DOHH2 (cell line): ENCODE measurements around the gene A1BG.

Experiments used
- H3F3A ChIP-seq: fragments of 200-600 bp; sonication (generic), shearing (Covaris generic); 2 replicates; pipeline ENCODE4 v1.6.0; 2016; ENCODE audit warnings: antibody characterized with exemption, mild to moderate bottlenecking; ENCODE audit not compliant: control insufficient read depth, insufficient read depth
- H3K27ac ChIP-seq: fragments of 200-600 bp; sonication (generic); 2 replicates; pipeline ENCODE4 v1.5.1; 2014; ENCODE audit warnings: low read depth, mild to moderate bottlenecking, low read length, moderate library complexity
- H3K27me3 ChIP-seq: fragments of 200-600 bp; sonication (generic); 2 replicates; pipeline ENCODE4 v1.6.1; 2014; ENCODE audit warnings: mild to moderate bottlenecking, low read length, mixed read lengths; ENCODE audit not compliant: control insufficient read depth
- H3K36me3 ChIP-seq: fragments of 200-600 bp; sonication (generic); 2 replicates; pipeline ENCODE4 v1.6.1; 2014; ENCODE audit warnings: mild to moderate bottlenecking, low read length, moderate library complexity, mixed read lengths; ENCODE audit not compliant: control insufficient read depth
- H3K4me1 ChIP-seq: fragments of 200-600 bp; sonication (generic); 2 replicates; pipeline ENCODE4 v1.6.1; 2014; ENCODE audit warnings: mild to moderate bottlenecking, low read length, mixed read lengths; ENCODE audit not compliant: control insufficient read depth
- H3K4me2 ChIP-seq: fragments of 200-600 bp; sonication (generic); 2 replicates; pipeline ENCODE4 v1.6.0; 2014; ENCODE audit warnings: mild to moderate bottlenecking, low read length, moderate library complexity
- H3K4me3 ChIP-seq: fragments of 200-600 bp; sonication (generic); 2 replicates; pipeline ENCODE4 v1.5.1; 2014; ENCODE audit warnings: mild to moderate bottlenecking, low read length, mixed read lengths
- H3K79me2 ChIP-seq: fragments of 200-600 bp; sonication (generic); 2 replicates; pipeline ENCODE4 v1.6.1; 2014; ENCODE audit warnings: mild to moderate bottlenecking, low read length, mixed read lengths; ENCODE audit not compliant: control insufficient read depth
- H3K9me2 ChIP-seq: fragments of 200-600 bp; sonication (generic); replicated peaks from 2 replicates; pipeline ENCODE4 v1.6.1; 2014; ENCODE audit warnings: mild to moderate bottlenecking, low read length, mixed read lengths; ENCODE audit not compliant: control insufficient read depth
- H3K9me3 ChIP-seq: fragments of 200-600 bp; sonication (generic); 2 replicates; pipeline ENCODE4 v1.6.1; 2014; ENCODE audit warnings: antibody characterized with exemption, low read length, mixed read lengths; ENCODE audit not compliant: control insufficient read depth, insufficient read depth
- H4K20me1 ChIP-seq: fragments of 200-600 bp; sonication (generic); 2 replicates; pipeline ENCODE4 v1.6.0; 2014; ENCODE audit warnings: low read depth, mild to moderate bottlenecking, antibody characterized with exemption, low read length, moderate library complexity; ENCODE audit not compliant: control insufficient read depth, insufficient read depth
- EZH2phosphoT487 ChIP-seq: fragments of 200-600 bp; sonication (generic); IDR thresholded peaks from 2 replicates; pipeline ENCODE4 v1.6.1; 2017; ENCODE audit warnings: borderline replicate concordance, mild to moderate bottlenecking, antibody characterized with exemption, low read length, moderate library complexity, mixed read lengths
- TF ChIP-seq, protein P1 (sequence below): fragments of 200-600 bp; sonication (generic); IDR thresholded peaks from one replicate; pipeline ENCODE4 v1.5.1; 2014; ENCODE audit warnings: antibody characterized with exemption, mild to moderate bottlenecking, low read depth, low read length; ENCODE audit not compliant: poor library complexity, severe bottlenecking

Gene A1BG

DNA sequence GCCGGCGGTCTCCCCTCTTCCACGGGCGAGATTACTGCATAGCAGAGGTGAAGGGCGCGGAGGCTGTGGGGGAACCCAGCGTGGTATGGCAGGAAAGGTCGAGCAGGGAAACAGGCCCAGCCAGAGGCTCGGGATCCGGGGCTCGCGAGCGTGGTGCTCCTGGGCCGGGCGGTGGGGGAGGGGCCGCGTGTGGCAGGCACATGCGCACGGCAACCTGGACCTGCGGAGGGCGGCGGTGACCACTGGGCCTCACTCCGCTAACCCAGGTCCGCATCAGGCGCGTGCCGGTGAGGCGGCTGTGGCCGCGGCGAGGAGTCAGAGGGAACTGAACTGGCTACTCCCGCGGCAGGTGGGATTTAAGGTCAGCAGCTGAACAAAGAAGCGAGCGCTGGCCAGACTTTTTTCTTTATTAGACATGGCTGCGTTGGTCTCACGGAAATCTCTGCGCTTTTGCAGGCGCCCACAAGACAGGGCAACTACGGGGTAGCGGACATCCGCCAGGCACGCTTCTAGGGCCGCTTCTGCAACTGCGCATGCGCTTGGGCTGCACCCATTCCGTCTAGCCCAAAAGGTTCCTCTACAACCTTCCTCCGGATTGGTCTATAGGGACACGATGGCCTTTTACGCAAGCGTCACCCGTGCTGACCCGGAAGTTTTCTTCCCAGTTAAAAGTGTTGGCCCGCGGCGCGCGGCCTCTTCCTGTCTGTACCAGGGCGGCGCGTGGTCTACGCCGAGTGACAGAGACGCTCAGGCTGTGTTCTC is 33.5 kb upstream of the A1BG start, which contains the start of gene RPS5:
Gene RPS5 (plus strand): TSS at position 694 of the 762 bp plus-strand sequence. CDS start 869 bp downstream, outside the sequence.
- Histone ChIP-seq H3K79me2 (peaks cover 69% of the 10 kb centered on the region), H3K4me1 (peaks cover 44% of the 10 kb centered on the region), H3K9me3 (no peaks in the 10 kb centered on the region), H3K4me2 (peak within 1 kb of the TSS; percentile 98), H3K9me2 (no peaks in the 10 kb centered on the region), H3K27me3 (no peaks in the 10 kb centered on the region), H3K4me3 (peak within 1 kb of the TSS; percentile 88), H3K36me3 (peaks cover 42% of the 10 kb centered on the region), H3F3A (peaks cover 13% of the 10 kb centered on the region), H3K27ac (peak within 1 kb of the TSS; percentile 82), H4K20me1 (peaks cover 14% of the 10 kb centered on the region)
- TF ChIP-seq EZH2phosphoT487, result no peak
- TF ChIP-seq, protein P1, sequence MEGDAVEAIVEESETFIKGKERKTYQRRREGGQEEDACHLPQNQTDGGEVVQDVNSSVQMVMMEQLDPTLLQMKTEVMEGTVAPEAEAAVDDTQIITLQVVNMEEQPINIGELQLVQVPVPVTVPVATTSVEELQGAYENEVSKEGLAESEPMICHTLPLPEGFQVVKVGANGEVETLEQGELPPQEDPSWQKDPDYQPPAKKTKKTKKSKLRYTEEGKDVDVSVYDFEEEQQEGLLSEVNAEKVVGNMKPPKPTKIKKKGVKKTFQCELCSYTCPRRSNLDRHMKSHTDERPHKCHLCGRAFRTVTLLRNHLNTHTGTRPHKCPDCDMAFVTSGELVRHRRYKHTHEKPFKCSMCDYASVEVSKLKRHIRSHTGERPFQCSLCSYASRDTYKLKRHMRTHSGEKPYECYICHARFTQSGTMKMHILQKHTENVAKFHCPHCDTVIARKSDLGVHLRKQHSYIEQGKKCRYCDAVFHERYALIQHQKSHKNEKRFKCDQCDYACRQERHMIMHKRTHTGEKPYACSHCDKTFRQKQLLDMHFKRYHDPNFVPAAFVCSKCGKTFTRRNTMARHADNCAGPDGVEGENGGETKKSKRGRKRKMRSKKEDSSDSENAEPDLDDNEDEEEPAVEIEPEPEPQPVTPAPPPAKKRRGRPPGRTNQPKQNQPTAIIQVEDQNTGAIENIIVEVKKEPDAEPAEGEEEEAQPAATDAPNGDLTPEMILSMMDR, result no peak

GRCh38 chr19:58385891-58386575 is 32.7 kb upstream of the A1BG start:
- TF ChIP-seq EZH2phosphoT487, result no peak
- TF ChIP-seq, protein P1, result no peak
- H3K36me3 ChIP-seq, result peaks cover 35% of the 10 kb centered on the region
- H3K79me2 ChIP-seq, result peaks cover 69% of the 10 kb centered on the region
- H3K4me1 ChIP-seq, result peaks cover 44% of the 10 kb centered on the region
- no peaks in the 10 kb centered on the region for H3K27me3 ChIP-seq
- H3K9me2 ChIP-seq, result no peaks in the 10 kb centered on the region
- H3K27ac ChIP-seq, result peak overlapping the region; percentile 82
- H3K9me3 ChIP-seq, result no peaks in the 10 kb centered on the region
- H3K4me2 ChIP-seq, result peak overlapping the region; percentile 98
- H3F3A ChIP-seq, result peaks cover 11% of the 10 kb centered on the region
- H4K20me1 ChIP-seq, result peaks cover 14% of the 10 kb centered on the region
- H3K4me3 ChIP-seq, result peak overlapping the region; percentile 88

- peaks cover 44% of the 10 kb centered on the region for H3K4me1 ChIP-seq
- no peaks in the 10 kb centered on the region for H3K9me3 ChIP-seq
- peak overlapping the region; percentile 88 for H3K4me3 ChIP-seq
- H3K9me2 ChIP-seq, result no peaks in the 10 kb centered on the region
- peaks cover 10% of the 10 kb centered on the region for H4K20me1 ChIP-seq
- H3F3A ChIP-seq, result peaks cover 5% of the 10 kb centered on the region
- peak overlapping the region; percentile 82 for H3K27ac ChIP-seq
- TF ChIP-seq EZH2phosphoT487, result no peak
- TF ChIP-seq, protein P1, result no peak
- H3K4me2 ChIP-seq, result peak overlapping the region; percentile 98
- peaks cover 28% of the 10 kb centered on the region for H3K36me3 ChIP-seq
- H3K27me3 ChIP-seq, result no peaks in the 10 kb centered on the region
- peaks cover 63% of the 10 kb centered on the region for H3K79me2 ChIP-seq
Observed at GRCh38 chr19:58385313-58385890, 32.1 kb upstream of the A1BG start.
